ENCODE measurements around the gene COX18.

Gene COX18

DNA sequence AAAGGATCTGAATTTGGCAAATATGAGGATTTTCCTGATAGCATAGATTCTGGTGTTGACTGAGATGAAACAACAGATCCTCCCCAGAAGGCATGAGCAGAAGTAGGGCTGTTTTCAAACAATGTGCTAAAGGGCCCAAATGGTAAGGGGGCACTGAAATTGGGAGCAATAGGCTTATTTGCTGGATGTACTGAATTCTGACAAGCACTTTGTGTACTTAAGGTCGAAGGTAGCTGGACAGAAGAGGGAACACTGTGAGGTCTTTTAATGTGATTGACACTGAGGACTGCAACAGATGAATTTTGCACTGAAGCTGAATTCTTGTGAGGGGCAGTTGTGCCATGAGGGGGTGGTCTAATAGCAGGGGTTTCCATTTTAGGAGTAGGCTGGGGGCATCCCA, 21.2 kb upstream of the COX18 start:
- Histone ChIP-seq H2AFZ (ENCODE audit: low read depth, low read length) (no peak overlapping the region), H4K20me1 (ENCODE audit: insufficient read depth, low read length) (0 out of 2 replicates have a peak, but pooled peaks cover 3% of the 10 kb centered on the region), H3K27ac (ENCODE audit: low read length) (no peak overlapping the region), H3K4me1 (ENCODE audit: low read length) (peaks cover 7% of the 10 kb centered on the region), H3K9me3 (ENCODE audit: insufficient read depth, low read length) (no peaks in the 10 kb centered on the region), H3K79me2 (ENCODE audit: low read length) (peaks cover 38% of the 10 kb centered on the region), H3K4me2 (ENCODE audit: low read length) (no peak overlapping the region), H3K27me3 (ENCODE audit: low read depth, low read length) (no peaks in the 10 kb centered on the region), H3K9ac (ENCODE audit: low read length) (no peak overlapping the region), H3K36me3 (replicated peaks; ENCODE audit: low read depth, low read length) (peaks cover 37% of the 10 kb centered on the region), H3K4me3 (ENCODE audit: low read length) (no peak overlapping the region)
- no peak for TF ChIP-seq EZH2phosphoT487 (IDR thresholded peaks at IDR 0.05; ENCODE audit: low read depth)
- TF ChIP-seq, protein P1, sequence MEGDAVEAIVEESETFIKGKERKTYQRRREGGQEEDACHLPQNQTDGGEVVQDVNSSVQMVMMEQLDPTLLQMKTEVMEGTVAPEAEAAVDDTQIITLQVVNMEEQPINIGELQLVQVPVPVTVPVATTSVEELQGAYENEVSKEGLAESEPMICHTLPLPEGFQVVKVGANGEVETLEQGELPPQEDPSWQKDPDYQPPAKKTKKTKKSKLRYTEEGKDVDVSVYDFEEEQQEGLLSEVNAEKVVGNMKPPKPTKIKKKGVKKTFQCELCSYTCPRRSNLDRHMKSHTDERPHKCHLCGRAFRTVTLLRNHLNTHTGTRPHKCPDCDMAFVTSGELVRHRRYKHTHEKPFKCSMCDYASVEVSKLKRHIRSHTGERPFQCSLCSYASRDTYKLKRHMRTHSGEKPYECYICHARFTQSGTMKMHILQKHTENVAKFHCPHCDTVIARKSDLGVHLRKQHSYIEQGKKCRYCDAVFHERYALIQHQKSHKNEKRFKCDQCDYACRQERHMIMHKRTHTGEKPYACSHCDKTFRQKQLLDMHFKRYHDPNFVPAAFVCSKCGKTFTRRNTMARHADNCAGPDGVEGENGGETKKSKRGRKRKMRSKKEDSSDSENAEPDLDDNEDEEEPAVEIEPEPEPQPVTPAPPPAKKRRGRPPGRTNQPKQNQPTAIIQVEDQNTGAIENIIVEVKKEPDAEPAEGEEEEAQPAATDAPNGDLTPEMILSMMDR (IDR thresholded peaks at IDR 0.05; ENCODE audit: low read depth, low read length): no peak

DNA sequence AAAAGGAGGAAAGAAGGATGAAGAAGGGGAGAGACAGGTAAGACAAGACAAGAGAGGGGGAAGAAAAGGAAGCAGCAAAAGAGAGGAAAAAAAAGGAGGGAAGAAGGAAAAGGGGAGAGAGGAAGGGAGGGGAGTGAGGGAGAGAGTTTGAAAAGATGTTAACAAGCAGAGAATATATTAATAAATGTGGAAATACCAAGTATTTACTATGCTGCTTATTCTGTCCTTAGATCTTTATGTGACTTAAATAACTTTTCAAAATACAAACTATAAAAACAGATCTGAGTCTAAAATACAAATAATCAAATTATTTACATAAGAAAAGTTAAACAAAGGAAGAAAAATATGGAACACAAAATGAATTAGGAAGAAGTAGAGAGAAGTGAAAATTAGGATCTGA, 18.4 kb upstream of the COX18 start:
- Histone ChIP-seq H3K4me3 (ENCODE audit: low read length) (no peak overlapping the region), H3K9ac (ENCODE audit: low read length) (no peak overlapping the region), H2AFZ (ENCODE audit: low read depth, low read length) (no peak overlapping the region), H3K27me3 (ENCODE audit: low read depth, low read length) (no peaks in the 10 kb centered on the region), H3K4me1 (ENCODE audit: low read length) (peaks cover 7% of the 10 kb centered on the region), H3K4me2 (ENCODE audit: low read length) (no peak overlapping the region), H4K20me1 (ENCODE audit: insufficient read depth, low read length) (0 out of 2 replicates have a peak, but pooled peaks cover 3% of the 10 kb centered on the region), H3K27ac (ENCODE audit: low read length) (no peak overlapping the region), H3K79me2 (ENCODE audit: low read length) (peaks cover 44% of the 10 kb centered on the region), H3K36me3 (replicated peaks; ENCODE audit: low read depth, low read length) (peaks cover 41% of the 10 kb centered on the region), H3K9me3 (ENCODE audit: insufficient read depth, low read length) (no peaks in the 10 kb centered on the region)
- TF ChIP-seq, protein P1 (IDR thresholded peaks at IDR 0.05; ENCODE audit: low read depth, low read length): no peak
- no peak for TF ChIP-seq EZH2phosphoT487 (IDR thresholded peaks at IDR 0.05; ENCODE audit: low read depth)

GRCh38 chr4:73086095-73086868, 16.8 kb upstream of the COX18 start:
- H3K27ac ChIP-seq (ENCODE audit: low read length): no peak overlapping the region
- peaks cover 47% of the 10 kb centered on the region for H3K79me2 ChIP-seq (ENCODE audit: low read length)

GRCh38 chr4:73080789-73081188, 11.3 kb upstream of the COX18 start:
- H3K4me2 ChIP-seq (ENCODE audit: low read length): no peak overlapping the region
- no peak overlapping the region for H3K9ac ChIP-seq (ENCODE audit: low read length)
- H2AFZ ChIP-seq (ENCODE audit: low read depth, low read length): no peak overlapping the region
- H3K9me3 ChIP-seq (ENCODE audit: insufficient read depth, low read length): no peaks in the 10 kb centered on the region
- H3K79me2 ChIP-seq (ENCODE audit: low read length): peaks cover 29% of the 10 kb centered on the region
- no peaks in the 10 kb centered on the region for H4K20me1 ChIP-seq (ENCODE audit: insufficient read depth, low read length)
- H3K4me1 ChIP-seq (ENCODE audit: low read length): no peaks in the 10 kb centered on the region
- peaks cover 49% of the 10 kb centered on the region for H3K36me3 ChIP-seq (replicated peaks; ENCODE audit: low read depth, low read length)
- no peak overlapping the region for H3K4me3 ChIP-seq (ENCODE audit: low read length)
- TF ChIP-seq, protein P1 (IDR thresholded peaks at IDR 0.05; ENCODE audit: low read depth, low read length): no peak
- no peak for TF ChIP-seq EZH2phosphoT487 (IDR thresholded peaks at IDR 0.05; ENCODE audit: low read depth)
- no peak overlapping the region for H3K27ac ChIP-seq (ENCODE audit: low read length)
- H3K27me3 ChIP-seq (ENCODE audit: low read depth, low read length): no peaks in the 10 kb centered on the region

More at GRCh38 chr4:73086095-73086868, 16.8 kb upstream of the COX18 start:
- Histone ChIP-seq H3K4me3 (ENCODE audit: low read length) (peak overlapping the region; percentile 20), H3K4me2 (ENCODE audit: low read length) (peak overlapping the region; percentile 60), H3K4me1 (ENCODE audit: low read length) (peaks cover 7% of the 10 kb centered on the region), H3K9me3 (ENCODE audit: insufficient read depth, low read length) (no peaks in the 10 kb centered on the region), H3K36me3 (replicated peaks; ENCODE audit: low read depth, low read length) (peaks cover 42% of the 10 kb centered on the region), H2AFZ (ENCODE audit: low read depth, low read length) (no peak overlapping the region), H3K27me3 (ENCODE audit: low read depth, low read length) (no peaks in the 10 kb centered on the region), H3K9ac (ENCODE audit: low read length) (peak overlapping the region; percentile 22; the same call in 1 of the 2 replicates), H4K20me1 (ENCODE audit: insufficient read depth, low read length) (0 out of 2 replicates have a peak, but pooled peaks cover 3% of the 10 kb centered on the region)
- TF ChIP-seq EZH2phosphoT487 (IDR thresholded peaks at IDR 0.05; ENCODE audit: low read depth): no peak
- TF ChIP-seq, protein P1 (IDR thresholded peaks at IDR 0.05; ENCODE audit: low read depth, low read length): no peak
